Measurements from ENCODE around the gene PDIA5.

The PDIA5 gene

GRCh38 chr3:123099331-123100192, 32.7 kb downstream of the PDIA5 start:
- no peak overlapping the region for H3K4me3 ChIP-seq (ENCODE audit: low read depth, low read length)
- no peak for TF ChIP-seq CTCF (IDR thresholded peaks at IDR 0.05; ENCODE audit: low read depth, low read length, missing control alignments)
- in situ Hi-C loops (cut with HindIII; ENCODE audit: low sequenced_read_pairs), result no loop called here
- no peak for DNase-seq (ENCODE audit: low read depth)

GRCh38 chr3:123100193-123100776, 33.5 kb downstream of the PDIA5 start:
- in situ Hi-C loops (cut with HindIII; ENCODE audit: low sequenced_read_pairs), result no loop called here
- no peak overlapping the region for H3K4me3 ChIP-seq (ENCODE audit: low read depth, low read length)
- DNase-seq (ENCODE audit: low read depth), result no peak
- TF ChIP-seq CTCF (IDR thresholded peaks at IDR 0.05; ENCODE audit: low read depth, low read length, missing control alignments), result no peak

GRCh38 chr3:123102249-123102648, 35.4 kb downstream of the PDIA5 start:
- no peak overlapping the region for H3K4me3 ChIP-seq (ENCODE audit: low read depth, low read length)
- DNase-seq (ENCODE audit: low read depth), result no peak
- in situ Hi-C loops (cut with HindIII; ENCODE audit: low sequenced_read_pairs), result no loop called here
- no peak for TF ChIP-seq CTCF (IDR thresholded peaks at IDR 0.05; ENCODE audit: low read depth, low read length, missing control alignments)

GRCh38 chr3:123102826-123103225, 36.0 kb downstream of the PDIA5 start:
- no peak for TF ChIP-seq CTCF (IDR thresholded peaks at IDR 0.05; ENCODE audit: low read depth, low read length, missing control alignments)
- DNase-seq (ENCODE audit: low read depth), result no peak
- H3K4me3 ChIP-seq (ENCODE audit: low read depth, low read length), result no peak overlapping the region
- in situ Hi-C loops (cut with HindIII; ENCODE audit: low sequenced_read_pairs), result no loop called here

DNA sequence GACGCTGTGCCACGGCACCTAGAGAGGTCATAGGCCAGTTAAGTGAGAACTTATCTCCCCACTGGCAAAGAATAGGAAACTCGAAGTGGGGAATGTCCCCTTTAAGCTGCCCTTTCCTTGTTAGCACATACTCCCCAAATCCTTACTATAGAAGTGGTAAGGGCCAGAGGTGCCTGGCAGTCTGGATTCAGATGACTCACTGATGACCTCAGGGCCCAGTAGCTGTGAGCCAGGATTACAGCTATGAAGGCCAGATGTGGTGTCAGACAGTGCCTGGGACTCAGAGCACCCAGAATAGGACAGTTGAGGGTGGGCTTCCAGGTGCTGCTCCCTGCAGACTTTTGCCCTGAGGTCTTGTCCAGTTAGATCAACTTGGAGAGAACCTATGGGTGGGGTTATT, 37.7 kb downstream of the PDIA5 start:
- no peak for DNase-seq (ENCODE audit: low read depth)
- in situ Hi-C loops (cut with HindIII; ENCODE audit: low sequenced_read_pairs), result no loop called here
- TF ChIP-seq CTCF (IDR thresholded peaks at IDR 0.05; ENCODE audit: low read depth, low read length, missing control alignments), result no peak
- H3K4me3 ChIP-seq (ENCODE audit: low read depth, low read length), result no peak overlapping the region

DNA sequence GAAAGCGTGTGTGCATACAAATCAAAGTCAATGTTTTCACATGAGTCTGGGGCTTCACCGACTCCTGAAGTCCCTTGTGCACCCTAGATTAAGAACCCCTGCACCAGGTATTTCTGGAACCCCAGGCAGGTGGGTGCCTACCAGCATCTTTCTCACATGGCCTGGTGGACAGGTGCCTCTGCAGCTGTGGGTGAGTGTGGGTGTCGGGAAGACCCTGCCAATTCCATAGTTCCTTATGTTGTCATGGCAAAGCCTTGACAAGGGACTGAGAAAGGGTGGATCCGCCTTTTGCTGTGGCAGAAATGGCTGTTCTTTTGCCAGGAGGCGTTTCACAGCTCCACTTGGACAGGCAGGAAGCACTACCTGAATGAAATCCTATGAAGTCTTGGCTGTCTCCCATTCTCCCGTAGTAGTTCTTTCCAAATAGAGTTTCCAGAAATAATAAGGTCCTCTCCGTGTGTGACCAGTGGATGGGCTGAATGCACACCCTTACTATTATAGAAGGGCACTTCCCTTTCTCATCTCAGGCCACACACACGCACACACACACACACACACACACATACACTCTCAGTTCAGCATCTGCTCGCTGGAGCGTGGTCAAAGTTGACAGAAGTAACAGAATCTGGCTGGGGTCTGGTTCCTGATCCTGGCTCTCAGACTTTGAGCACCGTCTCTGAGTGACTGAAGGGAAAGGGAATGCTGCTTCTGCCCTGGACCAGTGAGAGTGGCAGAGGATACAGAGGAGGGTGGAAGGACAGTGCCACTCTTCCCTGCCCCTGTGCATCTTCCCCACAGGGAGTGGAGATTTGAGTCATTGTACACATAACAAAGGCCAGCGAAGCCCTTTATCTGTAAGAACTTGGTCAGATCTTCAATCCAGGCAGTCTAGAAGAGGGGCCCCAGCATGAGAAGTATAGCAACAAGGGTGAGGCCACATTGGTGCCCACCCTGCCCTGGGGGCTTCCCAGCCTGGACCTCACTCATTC, 38.7 kb downstream of the PDIA5 start:
- DNase-seq (ENCODE audit: low read depth), result no peak
- in situ Hi-C loops (cut with HindIII; ENCODE audit: low sequenced_read_pairs), result no loop called here
- no peak overlapping the region for H3K4me3 ChIP-seq (ENCODE audit: low read depth, low read length)
- TF ChIP-seq CTCF (IDR thresholded peaks at IDR 0.05; ENCODE audit: low read depth, low read length, missing control alignments), result no peak

All from astrocyte of the cerebellum (primary cell).